Right atrium auricular region (tissue), 2 donors: ENCODE measurements around the gene NLRP14. TPM values are rescaled to one million over a fixed set of nuclear protein-coding genes. Genes with fewer than 3 reads are reported as not detected.

ENCODE experiments used
- DNase-seq: peaks from one replicate; pipeline ENCODE4 v3.0.0-alpha.2; 2019; ENCODE audit warnings: low spot score
- H3K27ac ChIP-seq, 2 donors: fragments of 200-600 bp; sonication (generic); 1 replicate in 1 of 2; 2 replicates in 1 of 2; pipeline ENCODE4 v1.5.1; 2016 to 2019
- H3K27me3 ChIP-seq, 2 donors: fragments of 200-600 bp; sonication (generic); one replicate each; pipeline versions ENCODE4 v1.5.1 to v1.6.0; 2017 to 2019
- H3K36me3 ChIP-seq: fragments of 200-600 bp; sonication (generic); one replicate; pipeline ENCODE4 v1.5.1; 2016
- H3K4me1 ChIP-seq, 2 donors: fragments of 200-600 bp; sonication (generic); one replicate each; pipeline versions ENCODE4 v1.5.1 to v1.6.0; 2017 to 2019
- H3K4me3 ChIP-seq, 2 donors: fragments of 200-600 bp; sonication (generic); 1 replicate in 1 of 2; 2 replicates in 1 of 2; pipeline ENCODE4 v1.5.1; 2017 to 2019; ENCODE audit warnings: mild to moderate bottlenecking in 1 of 2, moderate library complexity in 1 of 2
- H3K9me3 ChIP-seq, 2 donors: fragments of 200-600 bp; sonication (generic); one replicate each; pipeline ENCODE4 v1.5.1; 2019
- total RNA-seq, 2 donors: library from RNA; depleted of rRNA; stranded (reverse); fragments of >200 nt; gene quantifications; one replicate each; pipeline ENCODE4 v1.1.0, GENCODE V29; 2016
- TF ChIP-seq, protein P1 (sequence below), 2 donors: fragments of 200-600 bp; sonication (generic); IDR thresholded peaks; one replicate each; pipeline ENCODE4 v1.5.1; 2019; ENCODE audit warnings: antibody characterized with exemption in 2 of 2

The NLRP14 gene
- total RNA-seq, 2 donors from 2014 or later = not detected

GRCh38 chr11:7057641-7058040 is 37.4 kb downstream of the NLRP14 start:
- Histone ChIP-seq H3K36me3 (no peaks in the 10 kb centered on the region), H3K27ac (peak overlapping the region in 1 of 2 donors; percentile 38)
- TF ChIP-seq, protein P1, sequence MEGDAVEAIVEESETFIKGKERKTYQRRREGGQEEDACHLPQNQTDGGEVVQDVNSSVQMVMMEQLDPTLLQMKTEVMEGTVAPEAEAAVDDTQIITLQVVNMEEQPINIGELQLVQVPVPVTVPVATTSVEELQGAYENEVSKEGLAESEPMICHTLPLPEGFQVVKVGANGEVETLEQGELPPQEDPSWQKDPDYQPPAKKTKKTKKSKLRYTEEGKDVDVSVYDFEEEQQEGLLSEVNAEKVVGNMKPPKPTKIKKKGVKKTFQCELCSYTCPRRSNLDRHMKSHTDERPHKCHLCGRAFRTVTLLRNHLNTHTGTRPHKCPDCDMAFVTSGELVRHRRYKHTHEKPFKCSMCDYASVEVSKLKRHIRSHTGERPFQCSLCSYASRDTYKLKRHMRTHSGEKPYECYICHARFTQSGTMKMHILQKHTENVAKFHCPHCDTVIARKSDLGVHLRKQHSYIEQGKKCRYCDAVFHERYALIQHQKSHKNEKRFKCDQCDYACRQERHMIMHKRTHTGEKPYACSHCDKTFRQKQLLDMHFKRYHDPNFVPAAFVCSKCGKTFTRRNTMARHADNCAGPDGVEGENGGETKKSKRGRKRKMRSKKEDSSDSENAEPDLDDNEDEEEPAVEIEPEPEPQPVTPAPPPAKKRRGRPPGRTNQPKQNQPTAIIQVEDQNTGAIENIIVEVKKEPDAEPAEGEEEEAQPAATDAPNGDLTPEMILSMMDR (IDR thresholded peaks at IDR 0.05) = no peak

GRCh38 chr11:7060868-7061267 is 40.6 kb downstream of the NLRP14 start:
- no peak for DNase-seq
- Histone ChIP-seq H3K36me3 (no peaks in the 10 kb centered on the region), H3K9me3 (no peaks in the 10 kb centered on the region), H3K4me1 (peaks cover 0 to 7% of the 10 kb centered on the region in 2 donors), H3K4me3 (no peak overlapping the region), H3K27me3 (no peaks in the 10 kb centered on the region), H3K27ac (no peak overlapping the region)
- TF ChIP-seq, protein P1 (IDR thresholded peaks at IDR 0.05) = no peak

More at GRCh38 chr11:7057641-7058040, 37.4 kb downstream of the NLRP14 start:
- no peak for DNase-seq
- H3K9me3 ChIP-seq = no peaks in the 10 kb centered on the region
- peaks cover 0 to 7% of the 10 kb centered on the region in 2 donors for H3K4me1 ChIP-seq
- H3K27me3 ChIP-seq = no peaks in the 10 kb centered on the region
- no peak overlapping the region for H3K4me3 ChIP-seq

GRCh38 chr11:7062534-7062933 is 42.3 kb downstream of the NLRP14 start:
- H3K4me3 ChIP-seq = no peak overlapping the region
- no peak overlapping the region for H3K27ac ChIP-seq
- TF ChIP-seq, protein P1 (IDR thresholded peaks at IDR 0.05) = no peak
- H3K27me3 ChIP-seq = no peaks in the 10 kb centered on the region
- H3K9me3 ChIP-seq = no peaks in the 10 kb centered on the region
- peaks cover 0 to 6% of the 10 kb centered on the region in 2 donors for H3K4me1 ChIP-seq
- DNase-seq = no peak
- no peaks in the 10 kb centered on the region for H3K36me3 ChIP-seq

DNA sequence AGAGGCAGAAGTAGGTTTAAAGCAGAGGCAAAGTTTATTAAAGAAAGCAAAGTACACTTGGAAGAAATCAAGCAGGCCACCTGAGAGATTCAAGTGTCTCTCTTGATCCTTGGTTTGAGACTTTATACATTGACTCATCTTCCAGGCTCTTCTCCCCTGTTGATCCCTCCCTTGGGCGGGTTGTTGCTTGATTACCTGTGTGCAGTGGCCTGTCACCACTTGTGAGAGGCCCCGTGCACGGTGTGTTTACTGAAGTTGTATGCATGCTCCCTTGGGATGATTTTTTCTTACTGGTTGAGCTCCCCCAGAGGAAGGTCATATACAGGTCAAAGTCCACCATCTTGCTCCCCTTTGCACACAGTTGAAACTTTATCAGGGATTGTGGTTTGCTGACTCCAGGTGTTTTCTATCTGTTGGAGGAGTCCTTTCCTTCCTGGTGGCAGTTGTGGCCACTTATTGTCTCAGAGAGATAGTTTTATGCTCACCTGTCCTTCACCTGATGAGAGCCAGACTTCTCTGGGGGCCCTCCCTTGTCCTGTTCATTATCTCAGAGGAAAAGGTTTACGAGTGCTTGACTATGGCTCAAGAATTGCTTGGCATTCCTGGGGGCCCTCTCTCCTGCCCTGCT is 52.2 kb downstream of the NLRP14 start:
- TF ChIP-seq, protein P1 (IDR thresholded peaks at IDR 0.05) = no peak
- Histone ChIP-seq H3K27ac (no peak overlapping the region), H3K36me3 (no peaks in the 10 kb centered on the region), H3K4me1 (no peaks in the 10 kb centered on the region), H3K4me3 (no peak overlapping the region), H3K27me3 (no peaks in the 10 kb centered on the region), H3K9me3 (no peaks in the 10 kb centered on the region)
- no peak for DNase-seq

DNA sequence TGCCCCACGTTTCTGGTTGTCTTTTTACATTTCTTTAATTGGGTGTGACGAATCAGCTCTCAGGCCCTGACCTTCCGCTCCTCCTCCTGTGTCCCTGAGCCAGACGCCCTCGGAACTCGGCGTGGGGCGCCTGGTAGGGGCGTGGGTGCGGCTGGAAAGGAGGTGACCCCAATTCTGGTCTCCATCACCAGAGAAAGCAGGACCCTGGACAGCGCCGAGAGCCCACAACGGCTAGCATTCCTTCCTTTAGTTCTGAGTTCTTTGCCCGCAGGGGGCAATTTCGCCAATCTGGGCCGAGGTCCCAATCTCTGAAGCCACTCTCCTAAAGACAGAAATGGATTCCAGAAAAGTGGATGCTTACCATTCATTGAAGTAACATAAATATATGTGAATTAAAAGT is 56.8 kb downstream of the NLRP14 start:
- Histone ChIP-seq H3K27ac (no peak overlapping the region), H3K9me3 (peaks cover 0 to 15% of the 10 kb centered on the region in 2 donors), H3K4me3 (no peak overlapping the region), H3K36me3 (no peaks in the 10 kb centered on the region), H3K4me1 (no peaks in the 10 kb centered on the region), H3K27me3 (no peaks in the 10 kb centered on the region)
- no peak for DNase-seq
- TF ChIP-seq, protein P1 (IDR thresholded peaks at IDR 0.05) = no peak
